GM23338 (cell line): ENCODE measurements around the gene MEI1. TPM values are rescaled to one million over a fixed set of nuclear protein-coding genes. Genes with fewer than 3 reads are reported as not detected.

Experiments
- ATAC-seq: fragments of 200-7000 bp; cut with Tn5 transposase; 3 replicates; pipeline ENCODE4 v1.9.1; 2020
- DNase-seq: peaks from one replicate; pipeline ENCODE4 v3.0.0-alpha.2; 2015; ENCODE audit warnings: low spot score
- H2AFZ ChIP-seq: fragments of 200-600 bp; sonication (generic); 2 replicates; pipeline ENCODE4 v1.8.0; 2016; ENCODE audit warnings: antibody characterized with exemption, mild to moderate bottlenecking, moderate library complexity
- H3F3A ChIP-seq: fragments of 200-600 bp; sonication (generic); replicated peaks from 2 replicates; pipeline ENCODE4 v1.8.0; 2017; ENCODE audit warnings: antibody characterized with exemption, mixed run types, low read depth
- H3K27ac ChIP-seq: fragments of 200-600 bp; sonication (generic); 2 replicates; pipeline ENCODE4 v1.6.1; 2016; ENCODE audit warnings: low read depth
- H3K27me3 ChIP-seq: fragments of 200-600 bp; sonication (generic); 2 replicates; pipeline ENCODE4 v1.8.0; 2016; ENCODE audit warnings: mild to moderate bottlenecking, mixed run types, moderate library complexity; ENCODE audit not compliant: insufficient read depth
- H3K36me3 ChIP-seq: fragments of 200-600 bp; sonication (generic); 2 replicates; pipeline ENCODE4 v1.8.0; 2016; ENCODE audit warnings: mild to moderate bottlenecking; ENCODE audit not compliant: insufficient read depth
- H3K4me1 ChIP-seq: fragments of 200-600 bp; sonication (generic); 2 replicates; pipeline ENCODE4 v1.8.0; 2016; ENCODE audit warnings: mild to moderate bottlenecking, moderate library complexity; ENCODE audit not compliant: insufficient read depth
- H3K4me2 ChIP-seq: fragments of 200-600 bp; sonication (generic); 2 replicates; pipeline ENCODE4 v1.7.1; 2017; ENCODE audit warnings: mixed run types
- H3K4me3 ChIP-seq: fragments of 200-600 bp; sonication (generic); 2 replicates; pipeline ENCODE4 v1.6.1; 2016; ENCODE audit warnings: mixed run types
- H3K79me2 ChIP-seq: fragments of 200-600 bp; sonication (generic); replicated peaks from 2 replicates; pipeline ENCODE4 v1.8.0; 2017; ENCODE audit warnings: mild to moderate bottlenecking; ENCODE audit not compliant: insufficient read depth
- H3K9me2 ChIP-seq: fragments of 200-600 bp; sonication (generic); 2 replicates; pipeline ENCODE4 v1.8.0; 2017; ENCODE audit not compliant: insufficient read depth
- H4K20me1 ChIP-seq: fragments of 200-600 bp; sonication (generic); replicated peaks from 2 replicates; pipeline ENCODE4 v1.8.0; 2017; ENCODE audit warnings: mild to moderate bottlenecking; ENCODE audit not compliant: insufficient read depth
- H3K27ac Mint-ChIP-seq: 2 replicates; pipeline ENCODE4 v1.8.0; 2020; ENCODE audit warnings: inconsistent platforms, mild to moderate bottlenecking, moderate library complexity, mixed read lengths
- H3K27me3 Mint-ChIP-seq: 3 replicates; pipeline ENCODE4 v1.8.0; 2022; ENCODE audit warnings: low read depth, mild to moderate bottlenecking, moderate library complexity, mixed read lengths, inconsistent platforms; ENCODE audit not compliant: insufficient read depth, poor library complexity
- H3K36me3 Mint-ChIP-seq: 3 replicates; pipeline ENCODE4 v1.8.0; 2021; ENCODE audit warnings: low read depth, mild to moderate bottlenecking, inconsistent platforms, moderate library complexity, mixed read lengths
- H3K4me1 Mint-ChIP-seq: 3 replicates; pipeline ENCODE4 v1.8.0; 2020; ENCODE audit warnings: mild to moderate bottlenecking, inconsistent platforms, mixed read lengths
- H3K4me3 Mint-ChIP-seq: 3 replicates; pipeline ENCODE4 v1.8.0; 2021; ENCODE audit warnings: moderate library complexity, mild to moderate bottlenecking, inconsistent platforms, mixed read lengths
- H3K9me3 Mint-ChIP-seq: 3 replicates; pipeline ENCODE4 v1.8.0; 2020; ENCODE audit warnings: moderate library complexity, mild to moderate bottlenecking, inconsistent platforms, mixed read lengths
- CREB1 ChIP-seq: fragments of 250-450 bp; sonication (Bioruptor Pico); IDR thresholded peaks from 2 replicates; pipeline ENCODE4 v1.5.0; 2020; ENCODE audit warnings: low read depth, mild to moderate bottlenecking, moderate library complexity
- CTCF ChIP-seq, 2 experiments: fragments of 200-600 bp in 1 of 2; sonication (generic) in 1 of 2; conservative IDR thresholded peaks; 2 replicates each; pipeline versions ENCODE4 v1.5.1 to v1.6.1; 2016 to 2017; ENCODE audit warnings: antibody characterized with exemption in 2 of 2, low read depth in 2 of 2, mild to moderate bottlenecking in 2 of 2, moderate library complexity in 1 of 2
- EZH2 ChIP-seq: fragments of 200-600 bp; sonication (generic); IDR thresholded peaks from one replicate; pipeline ENCODE4 v1.8.0; 2017; ENCODE audit warnings: antibody characterized with exemption, mild to moderate bottlenecking, low read depth; ENCODE audit not compliant: unreplicated experiment
- EZH2phosphoT487 ChIP-seq: fragments of 200-600 bp; sonication (generic); IDR thresholded peaks from one replicate; pipeline ENCODE4 v1.8.1; 2018; ENCODE audit warnings: antibody characterized with exemption; ENCODE audit not compliant: unreplicated experiment
- JUNB ChIP-seq: IDR thresholded peaks from one replicate; pipeline ENCODE4 v1.6.1; 2016; ENCODE audit warnings: antibody characterized with exemption; ENCODE audit not compliant: unreplicated experiment
- NANOG ChIP-seq: IDR thresholded peaks from 2 replicates; pipeline ENCODE4 v1.6.1; 2016; ENCODE audit warnings: antibody characterized with exemption, borderline replicate concordance
- POLR2AphosphoS5 ChIP-seq: IDR thresholded peaks from 2 replicates; pipeline ENCODE4 v1.6.1; 2016; ENCODE audit warnings: antibody characterized with exemption, low read depth
- STAT1 ChIP-seq: IDR thresholded peaks from one replicate; pipeline ENCODE4 v1.6.1; 2016; ENCODE audit warnings: antibody characterized with exemption; ENCODE audit not compliant: unreplicated experiment
- ZNF114 ChIP-seq: fragments of 250-450 bp; sonication (Bioruptor Pico); IDR thresholded peaks from 2 replicates; pipeline ENCODE4 v1.5.0; 2020; ENCODE audit warnings: mild to moderate bottlenecking, moderate library complexity
- ZNF331 ChIP-seq: fragments of 250-450 bp; sonication (Bioruptor Pico); IDR thresholded peaks from 2 replicates; pipeline ENCODE4 v1.5.0; 2020; ENCODE audit warnings: low read depth, mild to moderate bottlenecking, moderate library complexity
- ZNF462 ChIP-seq: fragments of 250-450 bp; sonication (Bioruptor Pico); IDR thresholded peaks from 2 replicates; pipeline ENCODE4 v1.5.0; 2020; ENCODE audit warnings: mild to moderate bottlenecking, moderate library complexity
- polyA plus RNA-seq: library from polyadenylated mRNA; unstranded; fragments of >200 nt; fragmentation: Nextera tagmentation; extraction: Ambion mirVana; gene quantifications from 2 replicates; pipeline ENCODE4 v1.2.1, GENCODE V29; 2016
- total RNA-seq: library from RNA; depleted of rRNA; stranded (reverse); fragments of >200 nt; shearing (Covaris generic); gene quantifications from 2 replicates; pipeline ENCODE4 v1.2.3, GENCODE V29; 2014
- TF ChIP-seq, protein P1 (sequence below): IDR thresholded peaks from 2 replicates; pipeline ENCODE4 v1.6.1; 2016; ENCODE audit warnings: antibody characterized with exemption
- TF ChIP-seq, protein P2 (sequence below): IDR thresholded peaks from one replicate; pipeline ENCODE4 v1.6.1; 2018; ENCODE audit warnings: antibody characterized with exemption; ENCODE audit not compliant: unreplicated experiment

The MEI1 gene
- total and polyA plus RNA-seq, 2 experiments from 2014 or later = 0.28 to 0.87 TPM

DNA sequence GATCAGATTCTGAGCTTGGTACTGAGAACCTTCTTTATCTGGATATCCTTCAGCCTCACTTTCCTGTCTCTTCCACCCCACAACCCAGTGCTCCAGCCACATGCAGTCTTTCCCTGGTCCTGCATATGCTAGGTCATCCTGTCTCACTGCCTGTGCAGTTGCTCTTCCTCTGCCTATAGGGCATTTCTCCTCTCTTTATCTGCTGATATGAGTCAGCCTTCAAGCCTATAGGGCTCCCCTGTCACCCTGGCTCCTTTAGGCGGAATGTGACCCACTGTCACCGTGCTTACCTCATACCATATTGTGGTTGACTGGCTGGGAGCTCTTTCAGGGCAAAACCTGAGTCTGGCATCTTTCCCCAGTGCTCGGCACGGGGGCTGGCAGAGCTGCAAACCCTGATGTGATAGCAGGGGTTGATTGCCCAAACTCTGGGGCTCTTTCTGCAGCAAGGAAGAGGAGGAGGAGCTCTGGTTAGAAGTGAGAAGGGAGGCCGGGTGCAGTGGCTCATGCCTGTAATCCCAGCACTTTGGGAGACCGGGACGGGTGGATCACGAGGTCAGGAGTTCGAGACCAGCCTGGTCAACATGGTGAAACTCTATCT, 26.3 kb downstream of the MEI1 start:
- H3K36me3 Mint-ChIP-seq = no peaks in the 10 kb centered on the region
- no peaks in the 10 kb centered on the region for H3K9me3 Mint-ChIP-seq
- H3K4me3 Mint-ChIP-seq = no peak overlapping the region
- no peaks in the 10 kb centered on the region for H3K79me2 ChIP-seq
- H3K36me3 ChIP-seq = no peaks in the 10 kb centered on the region
- H3K27ac Mint-ChIP-seq = no peak overlapping the region
- no peaks in the 10 kb centered on the region for H3K9me2 ChIP-seq
- no peaks in the 10 kb centered on the region for H3K4me1 Mint-ChIP-seq
- H3K27me3 ChIP-seq = no peaks in the 10 kb centered on the region
- no peak overlapping the region for H3K4me3 ChIP-seq
- DNase-seq = no peak
- H4K20me1 ChIP-seq = no peaks in the 10 kb centered on the region
- H3F3A ChIP-seq = no peaks in the 10 kb centered on the region
- H3K27me3 Mint-ChIP-seq = no peaks in the 10 kb centered on the region
- no peak overlapping the region for H3K27ac ChIP-seq
- no peak for ATAC-seq
- H2AFZ ChIP-seq = no peak overlapping the region
- H3K4me1 ChIP-seq = no peaks in the 10 kb centered on the region
- TF ChIP-seq CTCF (conservative IDR thresholded peaks at IDR 0.05; ENCODE audit: low read depth in 2 of 2) (no peak), EZH2phosphoT487 (no peak), ZNF331 (CRISPR knock-in tag) (no peak), JUNB (no peak), POLR2AphosphoS5 (no peak), ZNF462 (CRISPR knock-in tag) (no peak), EZH2 (no peak), NANOG (no peak), STAT1 (no peak), ZNF114 (CRISPR knock-in tag) (no peak), CREB1 (CRISPR knock-in tag) (no peak)
- TF ChIP-seq, protein P1, sequence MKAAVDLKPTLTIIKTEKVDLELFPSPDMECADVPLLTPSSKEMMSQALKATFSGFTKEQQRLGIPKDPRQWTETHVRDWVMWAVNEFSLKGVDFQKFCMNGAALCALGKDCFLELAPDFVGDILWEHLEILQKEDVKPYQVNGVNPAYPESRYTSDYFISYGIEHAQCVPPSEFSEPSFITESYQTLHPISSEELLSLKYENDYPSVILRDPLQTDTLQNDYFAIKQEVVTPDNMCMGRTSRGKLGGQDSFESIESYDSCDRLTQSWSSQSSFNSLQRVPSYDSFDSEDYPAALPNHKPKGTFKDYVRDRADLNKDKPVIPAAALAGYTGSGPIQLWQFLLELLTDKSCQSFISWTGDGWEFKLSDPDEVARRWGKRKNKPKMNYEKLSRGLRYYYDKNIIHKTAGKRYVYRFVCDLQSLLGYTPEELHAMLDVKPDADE = no peak
- TF ChIP-seq, protein P2, sequence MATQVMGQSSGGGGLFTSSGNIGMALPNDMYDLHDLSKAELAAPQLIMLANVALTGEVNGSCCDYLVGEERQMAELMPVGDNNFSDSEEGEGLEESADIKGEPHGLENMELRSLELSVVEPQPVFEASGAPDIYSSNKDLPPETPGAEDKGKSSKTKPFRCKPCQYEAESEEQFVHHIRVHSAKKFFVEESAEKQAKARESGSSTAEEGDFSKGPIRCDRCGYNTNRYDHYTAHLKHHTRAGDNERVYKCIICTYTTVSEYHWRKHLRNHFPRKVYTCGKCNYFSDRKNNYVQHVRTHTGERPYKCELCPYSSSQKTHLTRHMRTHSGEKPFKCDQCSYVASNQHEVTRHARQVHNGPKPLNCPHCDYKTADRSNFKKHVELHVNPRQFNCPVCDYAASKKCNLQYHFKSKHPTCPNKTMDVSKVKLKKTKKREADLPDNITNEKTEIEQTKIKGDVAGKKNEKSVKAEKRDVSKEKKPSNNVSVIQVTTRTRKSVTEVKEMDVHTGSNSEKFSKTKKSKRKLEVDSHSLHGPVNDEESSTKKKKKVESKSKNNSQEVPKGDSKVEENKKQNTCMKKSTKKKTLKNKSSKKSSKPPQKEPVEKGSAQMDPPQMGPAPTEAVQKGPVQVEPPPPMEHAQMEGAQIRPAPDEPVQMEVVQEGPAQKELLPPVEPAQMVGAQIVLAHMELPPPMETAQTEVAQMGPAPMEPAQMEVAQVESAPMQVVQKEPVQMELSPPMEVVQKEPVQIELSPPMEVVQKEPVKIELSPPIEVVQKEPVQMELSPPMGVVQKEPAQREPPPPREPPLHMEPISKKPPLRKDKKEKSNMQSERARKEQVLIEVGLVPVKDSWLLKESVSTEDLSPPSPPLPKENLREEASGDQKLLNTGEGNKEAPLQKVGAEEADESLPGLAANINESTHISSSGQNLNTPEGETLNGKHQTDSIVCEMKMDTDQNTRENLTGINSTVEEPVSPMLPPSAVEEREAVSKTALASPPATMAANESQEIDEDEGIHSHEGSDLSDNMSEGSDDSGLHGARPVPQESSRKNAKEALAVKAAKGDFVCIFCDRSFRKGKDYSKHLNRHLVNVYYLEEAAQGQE = no peak
- H3K4me2 ChIP-seq = no peak overlapping the region
